ENCODE results near the gene ANAPC13.
A peak's percentile ranks its signal among the peaks of the same experiment; 100 is the strongest.

Gene ANAPC13

DNA sequence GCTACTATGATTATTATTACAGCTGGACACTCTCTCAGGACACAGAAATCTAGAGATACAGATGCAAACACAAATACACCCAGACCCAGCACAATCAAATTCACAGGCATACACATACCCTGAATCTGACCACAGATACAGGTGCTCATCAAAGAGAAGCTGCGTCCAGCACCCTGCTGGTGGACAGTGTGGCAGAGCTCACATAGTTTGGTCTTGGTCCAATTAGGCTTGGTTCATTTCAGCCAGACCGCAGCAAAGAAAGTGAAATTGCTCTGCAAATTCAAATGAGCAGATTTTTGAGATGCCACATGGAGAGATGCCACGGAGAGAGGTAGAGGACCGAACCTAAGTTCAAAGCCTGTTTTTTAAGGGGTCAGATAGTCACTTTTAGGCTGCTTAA lies 55.6 kb downstream of the ANAPC13 start:
- TF ChIP-seq, protein P1, sequence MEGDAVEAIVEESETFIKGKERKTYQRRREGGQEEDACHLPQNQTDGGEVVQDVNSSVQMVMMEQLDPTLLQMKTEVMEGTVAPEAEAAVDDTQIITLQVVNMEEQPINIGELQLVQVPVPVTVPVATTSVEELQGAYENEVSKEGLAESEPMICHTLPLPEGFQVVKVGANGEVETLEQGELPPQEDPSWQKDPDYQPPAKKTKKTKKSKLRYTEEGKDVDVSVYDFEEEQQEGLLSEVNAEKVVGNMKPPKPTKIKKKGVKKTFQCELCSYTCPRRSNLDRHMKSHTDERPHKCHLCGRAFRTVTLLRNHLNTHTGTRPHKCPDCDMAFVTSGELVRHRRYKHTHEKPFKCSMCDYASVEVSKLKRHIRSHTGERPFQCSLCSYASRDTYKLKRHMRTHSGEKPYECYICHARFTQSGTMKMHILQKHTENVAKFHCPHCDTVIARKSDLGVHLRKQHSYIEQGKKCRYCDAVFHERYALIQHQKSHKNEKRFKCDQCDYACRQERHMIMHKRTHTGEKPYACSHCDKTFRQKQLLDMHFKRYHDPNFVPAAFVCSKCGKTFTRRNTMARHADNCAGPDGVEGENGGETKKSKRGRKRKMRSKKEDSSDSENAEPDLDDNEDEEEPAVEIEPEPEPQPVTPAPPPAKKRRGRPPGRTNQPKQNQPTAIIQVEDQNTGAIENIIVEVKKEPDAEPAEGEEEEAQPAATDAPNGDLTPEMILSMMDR (IDR thresholded peaks at IDR 0.05; ENCODE audit: low read depth, low read length): no peak
- H3K27me3 ChIP-seq (ENCODE audit: insufficient read depth, low read depth, severe bottlenecking): no peaks in the 10 kb centered on the region
- H3K9me3 ChIP-seq (ENCODE audit: severe bottlenecking): peaks cover 2% of the 10 kb centered on the region
- no peak overlapping the region for H3K4me3 ChIP-seq (ENCODE audit: low read depth, low read length)
- H3K27ac ChIP-seq: peak overlapping the region; percentile 84
- H3K36me3 ChIP-seq: no peaks in the 10 kb centered on the region
- DNase-seq: no peak

GRCh38 chr3:134428401-134428800 lies 57.4 kb downstream of the ANAPC13 start:
- Histone ChIP-seq H3K36me3 (no peaks in the 10 kb centered on the region), H3K9me3 (ENCODE audit: severe bottlenecking) (no peaks in the 10 kb centered on the region), H3K27me3 (ENCODE audit: insufficient read depth, low read depth, severe bottlenecking) (no peaks in the 10 kb centered on the region), H3K4me3 (ENCODE audit: low read depth, low read length) (no peak overlapping the region), H3K27ac (peak overlapping the region; percentile 84)
- no peak for DNase-seq
- TF ChIP-seq, protein P1 (IDR thresholded peaks at IDR 0.05; ENCODE audit: low read depth, low read length): no peak
